ENCODE results near the gene PTGDS. TPM values are rescaled to one million over a fixed set of nuclear protein-coding genes. Genes with fewer than 3 reads are reported as not detected.

PTGDS gene
- total RNA-seq, 1 experiment from 2014 or later: 2.2 TPM

DNA sequence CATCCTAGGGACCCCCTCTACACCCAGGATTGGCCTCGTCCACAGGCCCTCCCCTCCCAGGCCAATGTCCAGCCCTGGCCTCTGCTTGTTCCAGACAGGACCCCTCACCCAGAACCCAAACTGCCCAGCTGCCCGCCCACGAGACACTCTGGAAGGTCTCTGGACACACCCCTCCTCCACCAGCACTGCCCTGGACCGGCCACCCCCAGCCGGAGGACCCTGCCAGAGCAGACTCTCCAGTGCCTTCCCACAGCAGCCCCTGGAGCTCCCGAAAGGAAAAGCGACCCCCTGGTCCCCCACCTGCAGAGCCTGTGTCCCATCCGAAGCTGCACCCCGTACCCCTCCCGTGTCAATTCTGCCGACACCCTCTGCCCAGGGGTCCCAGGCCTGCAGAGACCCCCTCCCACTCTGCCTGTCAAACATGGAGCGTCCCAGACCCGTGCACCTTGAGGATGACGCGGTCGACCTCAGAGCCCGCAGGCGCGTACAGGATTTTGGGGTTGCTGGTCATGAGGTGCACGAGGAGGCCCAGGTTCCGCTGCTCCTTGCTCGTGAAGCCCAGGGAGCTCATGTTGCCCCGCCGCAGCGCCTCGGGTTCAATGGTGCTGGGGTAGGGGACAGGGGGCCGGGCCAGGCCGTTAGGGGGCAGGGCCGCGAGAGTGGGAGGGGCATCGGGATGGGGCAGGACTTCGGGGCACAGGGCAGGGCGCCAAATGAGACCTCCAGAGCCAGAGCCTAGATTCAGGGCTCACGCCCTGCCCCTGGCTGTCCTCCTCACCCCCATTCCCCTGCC is 42.8 kb downstream of the PTGDS start:
- H3K4me1 Mint-ChIP-seq: no peaks in the 10 kb centered on the region; the same call in 1 of the 2 replicates
- ATAC-seq: no peak
- ChIA-PET POLR2A (no interaction called here), CTCF (interaction anchor here (0.7 to 3.9 kb wide), 6 partner anchors 10 to 188 kb away, joined by 3 to 38 read pairs (median 4); partner anchors contain the start of gene FUT7)
- H3K4me3 Mint-ChIP-seq: no peak overlapping the region
- no peaks in the 10 kb centered on the region for H3K27me3 Mint-ChIP-seq (ENCODE audit: low read depth)
- no peak for DNase-seq (ENCODE audit: low spot score)
- H3K27ac Mint-ChIP-seq: peak overlapping the region; percentile 41; the same call in 1 of the 2 replicates
- TF ChIP-seq JAZF1 (CRISPR knock-in tag; IDR thresholded peaks at IDR 0.05): no peak
- peaks cover 9% of the 10 kb centered on the region for H3K36me3 Mint-ChIP-seq
- no peaks in the 10 kb centered on the region for H3K9me3 Mint-ChIP-seq

DNA sequence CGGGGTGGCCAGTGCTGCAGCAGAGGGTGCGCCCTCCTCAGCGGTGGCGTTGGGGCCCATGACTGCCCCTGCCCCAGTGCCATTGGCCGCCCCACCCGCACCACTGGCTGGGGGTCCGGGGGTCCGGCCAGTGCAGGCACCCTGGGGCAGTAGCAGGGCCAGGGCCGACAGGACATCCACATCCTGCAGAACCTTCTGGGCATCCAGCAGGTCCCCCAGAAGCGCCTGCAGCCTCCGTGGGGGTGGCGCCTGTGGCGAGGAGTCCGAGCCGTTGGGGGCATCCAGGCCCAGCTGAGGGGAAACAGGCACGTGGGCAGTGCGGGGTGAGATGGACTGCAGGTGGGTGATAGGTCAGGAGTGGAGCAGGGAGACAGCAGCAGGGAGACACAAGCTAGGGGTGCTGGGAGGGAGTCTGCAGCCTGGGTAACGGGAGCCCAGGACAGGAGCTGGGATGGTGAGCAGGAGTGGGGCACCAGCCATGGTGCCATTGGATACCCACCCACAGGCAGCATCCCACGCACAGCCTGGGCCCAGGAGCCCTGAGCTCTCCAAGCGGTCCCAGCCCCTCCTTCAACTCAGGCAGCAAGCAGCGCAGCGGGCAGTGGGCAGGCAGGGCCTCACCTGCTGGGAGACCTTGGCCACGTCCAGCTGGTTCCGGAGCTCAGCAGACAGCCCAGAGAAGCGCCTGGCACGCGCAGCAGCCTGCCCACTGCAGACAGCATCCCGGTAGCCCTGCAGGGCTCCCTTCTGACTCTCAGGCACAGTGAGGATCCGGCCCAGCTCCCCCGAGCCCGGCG is 43.7 kb downstream of the PTGDS start:
- no peak overlapping the region for H3K4me3 Mint-ChIP-seq
- H3K27ac Mint-ChIP-seq: no peak overlapping the region
- no peaks in the 10 kb centered on the region for H3K27me3 Mint-ChIP-seq (ENCODE audit: low read depth)
- CTCF ChIA-PET: interaction anchor here (0.8 to 3.9 kb wide), 9 partner anchors 9 to 216 kb away, joined by 3 to 38 read pairs (median 5); partner anchors contain the start of gene FUT7
- no peak for TF ChIP-seq HMGA2 (CRISPR knock-in tag; IDR thresholded peaks at IDR 0.05)
- TF ChIP-seq GABPB1 (CRISPR knock-in tag; IDR thresholded peaks at IDR 0.05): no peak
- no peak for TF ChIP-seq ZNF263 (CRISPR knock-in tag; IDR thresholded peaks at IDR 0.05; ENCODE audit: low read depth)
- TF ChIP-seq, protein P1, sequence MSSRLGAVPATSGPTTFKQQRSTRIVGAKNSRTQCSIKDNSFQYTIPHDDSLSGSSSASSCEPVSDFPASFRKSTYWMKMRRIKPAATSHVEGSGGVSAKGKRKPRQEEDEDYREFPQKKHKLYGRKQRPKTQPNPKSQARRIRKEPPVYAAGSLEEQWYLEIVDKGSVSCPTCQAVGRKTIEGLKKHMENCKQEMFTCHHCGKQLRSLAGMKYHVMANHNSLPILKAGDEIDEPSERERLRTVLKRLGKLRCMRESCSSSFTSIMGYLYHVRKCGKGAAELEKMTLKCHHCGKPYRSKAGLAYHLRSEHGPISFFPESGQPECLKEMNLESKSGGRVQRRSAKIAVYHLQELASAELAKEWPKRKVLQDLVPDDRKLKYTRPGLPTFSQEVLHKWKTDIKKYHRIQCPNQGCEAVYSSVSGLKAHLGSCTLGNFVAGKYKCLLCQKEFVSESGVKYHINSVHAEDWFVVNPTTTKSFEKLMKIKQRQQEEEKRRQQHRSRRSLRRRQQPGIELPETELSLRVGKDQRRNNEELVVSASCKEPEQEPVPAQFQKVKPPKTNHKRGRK (CRISPR knock-in tag; IDR thresholded peaks at IDR 0.05; ENCODE audit: borderline replicate concordance): no peak
- TF ChIP-seq, protein P2, sequence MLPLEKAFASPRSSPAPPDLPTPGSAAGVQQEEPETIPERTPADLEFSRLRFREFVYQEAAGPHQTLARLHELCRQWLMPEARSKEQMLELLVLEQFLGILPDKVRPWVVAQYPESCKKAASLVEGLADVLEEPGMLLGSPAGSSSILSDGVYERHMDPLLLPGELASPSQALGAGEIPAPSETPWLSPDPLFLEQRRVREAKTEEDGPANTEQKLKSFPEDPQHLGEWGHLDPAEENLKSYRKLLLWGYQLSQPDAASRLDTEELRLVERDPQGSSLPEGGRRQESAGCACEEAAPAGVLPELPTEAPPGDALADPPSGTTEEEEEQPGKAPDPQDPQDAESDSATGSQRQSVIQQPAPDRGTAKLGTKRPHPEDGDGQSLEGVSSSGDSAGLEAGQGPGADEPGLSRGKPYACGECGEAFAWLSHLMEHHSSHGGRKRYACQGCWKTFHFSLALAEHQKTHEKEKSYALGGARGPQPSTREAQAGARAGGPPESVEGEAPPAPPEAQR (CRISPR knock-in tag; IDR thresholded peaks at IDR 0.05): no peak
- TF ChIP-seq ETV6 (CRISPR knock-in tag; IDR thresholded peaks at IDR 0.05): no peak
- TF ChIP-seq FOXP1 (CRISPR knock-in tag; IDR thresholded peaks at IDR 0.05; ENCODE audit: borderline replicate concordance): no peak
- TF ChIP-seq, protein P3, sequence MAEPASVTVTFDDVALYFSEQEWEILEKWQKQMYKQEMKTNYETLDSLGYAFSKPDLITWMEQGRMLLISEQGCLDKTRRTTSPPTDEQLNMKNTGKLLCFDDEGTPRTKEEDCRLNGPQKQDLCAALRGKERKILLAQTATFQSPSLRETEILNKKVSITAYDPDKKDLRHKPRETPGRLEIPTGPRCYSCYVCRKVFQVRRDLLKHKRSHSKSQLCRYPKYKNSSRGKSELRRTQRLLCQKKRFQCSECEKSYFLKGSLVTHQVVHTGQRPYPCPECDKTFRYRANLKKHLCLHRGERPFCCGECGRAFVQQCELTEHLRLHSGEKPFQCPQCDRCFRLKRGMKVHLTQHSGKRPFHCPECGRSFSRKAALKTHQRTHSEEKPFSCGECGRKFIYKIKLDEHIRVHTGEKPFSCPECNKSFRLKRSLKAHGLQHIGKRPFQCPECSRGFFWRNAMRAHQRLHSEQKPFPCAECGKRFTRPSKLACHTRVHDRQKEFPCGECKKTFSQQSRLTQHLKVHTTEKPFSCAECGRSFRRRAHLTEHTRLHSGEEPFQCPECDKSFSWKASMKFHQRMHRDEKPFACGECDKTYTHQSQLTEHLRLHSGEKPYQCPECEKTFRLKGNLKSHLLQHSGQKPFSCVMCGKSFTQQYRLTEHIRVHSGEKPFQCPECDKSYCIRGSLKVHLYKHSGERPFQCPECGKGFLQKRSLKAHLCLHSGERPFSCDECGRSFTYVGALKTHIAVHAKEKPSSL (CRISPR knock-in tag; conservative IDR thresholded peaks at IDR 0.05): no peak
- TF ChIP-seq MYBL2 (CRISPR knock-in tag; IDR thresholded peaks at IDR 0.05): no peak
- no peak for DNase-seq (ENCODE audit: low spot score)
- H3K4me1 Mint-ChIP-seq: no peaks in the 10 kb centered on the region; the same call in 1 of the 2 replicates
- peaks cover 7% of the 10 kb centered on the region for H3K36me3 Mint-ChIP-seq
- ATAC-seq: no peak
- POLR2A ChIA-PET: no interaction called here
- no peaks in the 10 kb centered on the region for H3K9me3 Mint-ChIP-seq

DNA sequence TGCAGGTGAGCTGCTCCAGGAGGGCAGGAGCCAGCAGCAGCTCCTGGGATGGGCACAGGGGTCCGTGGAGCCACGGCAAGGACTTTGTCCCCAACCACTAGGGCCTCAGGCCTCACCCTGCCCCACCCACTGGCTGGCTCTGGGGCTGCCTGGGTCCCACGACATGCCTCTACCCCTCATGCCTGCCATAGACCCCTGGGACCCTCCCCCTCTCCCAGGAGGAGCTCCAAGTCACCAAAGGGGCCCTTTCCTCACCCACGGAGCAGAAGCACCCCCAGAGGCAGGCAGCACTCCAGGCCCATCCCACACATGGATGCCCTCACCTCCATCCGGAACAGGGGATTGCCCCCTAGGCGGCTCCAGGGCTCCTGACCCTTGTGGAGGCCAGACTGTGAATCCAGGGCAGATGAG is 44.3 kb downstream of the PTGDS start:
- no peak for ATAC-seq
- Mint-ChIP-seq H3K4me1 (no peaks in the 10 kb centered on the region; the same call in 1 of the 2 replicates), H3K9me3 (no peaks in the 10 kb centered on the region)
- TF ChIP-seq, protein P4, sequence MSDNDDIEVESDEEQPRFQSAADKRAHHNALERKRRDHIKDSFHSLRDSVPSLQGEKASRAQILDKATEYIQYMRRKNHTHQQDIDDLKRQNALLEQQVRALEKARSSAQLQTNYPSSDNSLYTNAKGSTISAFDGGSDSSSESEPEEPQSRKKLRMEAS (CRISPR knock-in tag; IDR thresholded peaks at IDR 0.05): no peak
- TF ChIP-seq ZNF671 (CRISPR knock-in tag; IDR thresholded peaks at IDR 0.05) (no peak), CBFB (CRISPR knock-in tag; IDR thresholded peaks at IDR 0.05; ENCODE audit: low read depth) (no peak), ELF4 (CRISPR knock-in tag; IDR thresholded peaks at IDR 0.05; ENCODE audit: low read depth) (no peak), OVOL2 (CRISPR knock-in tag; IDR thresholded peaks at IDR 0.05; ENCODE audit: borderline replicate concordance) (no peak), ZNF423 (CRISPR knock-in tag; IDR thresholded peaks at IDR 0.05) (no peak), JAZF1 (CRISPR knock-in tag; IDR thresholded peaks at IDR 0.05) (no peak)
- TF ChIP-seq, protein P5, sequence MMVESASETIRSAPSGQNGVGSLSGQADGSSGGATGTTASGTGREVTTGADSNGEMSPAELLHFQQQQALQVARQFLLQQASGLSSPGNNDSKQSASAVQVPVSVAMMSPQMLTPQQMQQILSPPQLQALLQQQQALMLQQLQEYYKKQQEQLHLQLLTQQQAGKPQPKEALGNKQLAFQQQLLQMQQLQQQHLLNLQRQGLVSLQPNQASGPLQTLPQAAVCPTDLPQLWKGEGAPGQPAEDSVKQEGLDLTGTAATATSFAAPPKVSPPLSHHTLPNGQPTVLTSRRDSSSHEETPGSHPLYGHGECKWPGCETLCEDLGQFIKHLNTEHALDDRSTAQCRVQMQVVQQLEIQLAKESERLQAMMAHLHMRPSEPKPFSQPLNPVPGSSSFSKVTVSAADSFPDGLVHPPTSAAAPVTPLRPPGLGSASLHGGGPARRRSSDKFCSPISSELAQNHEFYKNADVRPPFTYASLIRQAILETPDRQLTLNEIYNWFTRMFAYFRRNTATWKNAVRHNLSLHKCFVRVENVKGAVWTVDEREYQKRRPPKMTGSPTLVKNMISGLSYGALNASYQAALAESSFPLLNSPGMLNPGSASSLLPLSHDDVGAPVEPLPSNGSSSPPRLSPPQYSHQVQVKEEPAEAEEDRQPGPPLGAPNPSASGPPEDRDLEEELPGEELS (CRISPR knock-in tag; IDR thresholded peaks at IDR 0.05): no peak
- TF ChIP-seq, protein P6, sequence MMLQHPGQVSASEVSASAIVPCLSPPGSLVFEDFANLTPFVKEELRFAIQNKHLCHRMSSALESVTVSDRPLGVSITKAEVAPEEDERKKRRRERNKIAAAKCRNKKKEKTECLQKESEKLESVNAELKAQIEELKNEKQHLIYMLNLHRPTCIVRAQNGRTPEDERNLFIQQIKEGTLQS (CRISPR knock-in tag; conservative IDR thresholded peaks at IDR 0.05): no peak
- TF ChIP-seq, protein P7, sequence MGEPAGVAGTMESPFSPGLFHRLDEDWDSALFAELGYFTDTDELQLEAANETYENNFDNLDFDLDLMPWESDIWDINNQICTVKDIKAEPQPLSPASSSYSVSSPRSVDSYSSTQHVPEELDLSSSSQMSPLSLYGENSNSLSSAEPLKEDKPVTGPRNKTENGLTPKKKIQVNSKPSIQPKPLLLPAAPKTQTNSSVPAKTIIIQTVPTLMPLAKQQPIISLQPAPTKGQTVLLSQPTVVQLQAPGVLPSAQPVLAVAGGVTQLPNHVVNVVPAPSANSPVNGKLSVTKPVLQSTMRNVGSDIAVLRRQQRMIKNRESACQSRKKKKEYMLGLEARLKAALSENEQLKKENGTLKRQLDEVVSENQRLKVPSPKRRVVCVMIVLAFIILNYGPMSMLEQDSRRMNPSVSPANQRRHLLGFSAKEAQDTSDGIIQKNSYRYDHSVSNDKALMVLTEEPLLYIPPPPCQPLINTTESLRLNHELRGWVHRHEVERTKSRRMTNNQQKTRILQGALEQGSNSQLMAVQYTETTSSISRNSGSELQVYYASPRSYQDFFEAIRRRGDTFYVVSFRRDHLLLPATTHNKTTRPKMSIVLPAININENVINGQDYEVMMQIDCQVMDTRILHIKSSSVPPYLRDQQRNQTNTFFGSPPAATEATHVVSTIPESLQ (CRISPR knock-in tag; IDR thresholded peaks at IDR 0.05): no peak

More for the DNA sequence above, 44.3 kb downstream of the PTGDS start:
- no peak overlapping the region for H3K27ac Mint-ChIP-seq
- CTCF ChIA-PET: interaction anchor here (0.8 to 3.9 kb wide), 18 partner anchors 9 to 215 kb away, joined by 3 to 38 read pairs (median 6); partner anchors contain the start of genes FUT7, GRIN1, PAXX and SAPCD2
- no peak for DNase-seq (ENCODE audit: low spot score)
- H3K4me3 Mint-ChIP-seq: no peak overlapping the region
- no peaks in the 10 kb centered on the region for H3K27me3 Mint-ChIP-seq (ENCODE audit: low read depth)
- POLR2A ChIA-PET: interaction anchor here (1.1 kb wide), 1 partner anchor 43 kb away, joined by 3 read pairs; no protein-coding TSS in a partner anchor
- H3K36me3 Mint-ChIP-seq: peaks cover 5% of the 10 kb centered on the region
